Activated gamma-delta T cell treated with anti-CD3 and anti-CD28 coated beads, Interleukin-2, amount 50 U/mL, for 16 hours (primary cell): Measurements from ENCODE around the gene TMEM213.

Experiments
- DNase-seq: peaks from one replicate; pipeline ENCODE4 v3.0.0-alpha.2; 2020; ENCODE audit warnings: low read depth

TMEM213 gene

DNA sequence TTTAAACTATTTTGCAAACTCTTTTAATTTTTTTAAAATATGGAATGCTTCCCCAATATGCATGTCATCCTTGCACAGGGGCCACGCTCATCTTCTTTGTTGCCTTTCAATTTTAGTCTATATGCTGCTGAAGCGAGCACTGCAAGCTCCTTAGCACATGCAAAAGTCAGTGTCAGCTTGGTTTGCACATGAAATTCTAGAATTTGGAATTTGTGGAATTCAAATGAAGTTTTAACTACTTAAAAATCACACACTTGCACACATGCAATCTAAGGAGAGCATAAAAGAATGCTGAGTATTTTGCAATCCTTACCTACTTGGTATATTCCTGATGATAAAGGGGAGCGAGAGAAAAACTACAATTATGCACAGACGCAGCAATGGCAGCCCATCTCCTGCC lies 78.5 kb downstream of the TMEM213 start:
- no peak for DNase-seq

DNA sequence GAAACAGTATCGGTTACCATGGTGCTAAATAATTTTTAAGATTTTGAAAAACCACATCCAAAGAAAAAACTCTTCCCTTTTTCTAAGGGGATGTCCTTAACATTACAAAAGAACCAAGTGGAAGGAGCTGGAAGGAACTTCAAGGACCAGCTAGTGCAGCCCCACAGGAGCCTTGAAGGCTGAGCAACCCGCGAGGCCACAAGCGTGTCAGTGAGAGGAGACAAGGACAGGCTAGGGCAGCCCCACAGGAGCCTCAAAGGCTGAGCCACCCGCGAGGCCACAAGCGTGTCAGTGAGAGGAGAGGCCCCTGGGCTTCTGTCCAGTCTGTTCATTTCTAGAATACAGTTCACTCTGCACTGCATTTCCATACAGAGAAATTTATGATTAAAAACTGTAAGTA lies 80.3 kb downstream of the TMEM213 start:
- no peak for DNase-seq

DNA sequence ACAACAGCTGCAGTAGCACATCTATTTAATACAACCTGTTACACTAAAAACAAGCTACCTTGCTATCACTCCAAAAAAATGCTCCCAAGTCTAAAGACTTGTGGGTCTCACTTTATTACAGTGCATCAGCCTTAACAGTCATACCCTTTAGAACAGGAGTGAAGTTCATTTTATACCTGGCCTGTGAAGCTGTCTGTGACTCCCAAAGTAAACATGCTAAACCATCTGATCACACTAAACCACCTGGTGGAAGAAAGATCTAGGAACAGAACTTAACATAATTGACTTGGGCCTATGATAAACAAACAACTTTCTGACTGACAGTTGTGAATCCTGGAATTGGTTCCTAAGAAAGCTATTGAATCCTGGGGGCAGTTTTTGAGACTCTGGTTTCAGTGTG lies 81.1 kb downstream of the TMEM213 start:
- no peak for DNase-seq

DNA sequence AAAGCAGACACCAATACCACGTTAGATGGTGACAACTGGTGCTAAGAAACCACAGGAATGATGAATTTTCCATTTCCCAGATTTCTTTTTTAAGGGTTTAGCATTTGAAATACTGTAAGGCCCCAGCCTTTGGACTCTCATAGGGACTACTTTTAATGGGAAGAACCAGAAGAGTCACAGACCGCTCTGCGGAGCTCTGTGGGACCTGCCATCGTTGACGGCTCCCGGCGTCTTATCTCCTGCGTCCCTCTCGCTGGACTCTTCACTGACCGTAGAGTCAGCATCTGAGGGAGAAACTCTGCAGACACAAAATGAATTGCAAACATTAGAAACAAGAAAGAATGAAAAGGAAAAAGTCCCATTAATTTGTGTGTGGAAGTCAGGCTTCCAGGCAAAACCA lies 81.6 kb downstream of the TMEM213 start:
- DNase-seq = no peak

DNA sequence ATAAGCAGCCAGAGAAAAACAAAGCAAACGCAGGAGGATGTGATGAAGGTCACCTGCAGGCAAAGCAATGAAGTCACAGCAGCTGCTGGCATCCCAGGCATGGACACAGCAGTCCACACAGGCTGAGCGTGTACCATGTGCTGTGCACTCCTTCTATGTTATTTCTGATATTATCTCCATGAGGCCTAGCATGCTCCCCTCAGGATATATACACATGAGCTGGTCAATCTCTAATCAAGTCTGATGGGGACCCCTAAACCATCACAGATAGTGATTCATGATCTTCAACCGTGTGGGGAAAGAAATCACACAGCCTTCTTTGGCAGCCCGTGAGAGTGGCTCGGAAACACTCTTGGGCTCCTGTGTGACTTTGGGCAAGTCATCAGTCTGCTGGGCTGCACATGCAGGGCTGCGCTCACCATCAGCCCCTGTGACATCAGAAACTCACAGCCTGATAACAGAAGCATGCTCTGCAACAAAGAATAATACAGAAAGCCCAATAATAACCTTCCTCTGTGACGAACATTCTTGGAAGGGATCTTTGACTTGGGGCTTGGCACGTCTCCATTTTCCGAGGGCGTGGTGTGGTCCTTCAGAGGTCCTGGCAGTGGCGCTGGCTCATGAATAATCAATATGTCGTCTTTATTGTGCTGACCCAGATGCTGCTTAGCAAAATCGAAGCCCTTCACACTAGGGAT lies 83.2 kb downstream of the TMEM213 start:
- no peak for DNase-seq

DNA sequence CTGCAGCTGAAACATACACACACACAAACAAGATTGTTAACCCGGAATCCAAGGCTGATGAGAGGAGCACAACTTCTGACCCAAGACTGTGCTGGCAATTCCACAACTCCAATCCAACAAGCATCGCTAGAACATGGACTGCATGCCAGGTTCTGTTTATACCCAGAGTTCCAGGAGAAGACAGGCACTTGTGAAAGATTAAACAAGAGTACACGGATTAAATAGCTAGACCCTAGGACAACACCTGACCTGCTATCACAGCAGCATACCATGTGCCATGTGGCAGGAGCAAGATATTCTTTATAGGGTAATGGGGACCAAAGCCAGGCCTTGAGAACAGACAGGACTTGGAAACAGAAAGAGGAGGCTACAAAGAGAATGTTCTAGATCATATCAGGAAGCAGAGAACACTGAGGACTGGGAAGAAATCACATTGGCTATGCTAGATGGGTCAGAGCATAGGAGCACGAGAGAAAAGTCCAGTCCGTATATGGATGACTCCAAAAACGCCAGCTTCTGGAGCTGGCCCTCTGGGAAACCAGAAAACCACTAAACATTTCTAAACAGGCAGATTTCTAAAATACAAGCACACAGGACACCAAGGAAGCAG lies 83.9 kb downstream of the TMEM213 start:
- no peak for DNase-seq

DNA sequence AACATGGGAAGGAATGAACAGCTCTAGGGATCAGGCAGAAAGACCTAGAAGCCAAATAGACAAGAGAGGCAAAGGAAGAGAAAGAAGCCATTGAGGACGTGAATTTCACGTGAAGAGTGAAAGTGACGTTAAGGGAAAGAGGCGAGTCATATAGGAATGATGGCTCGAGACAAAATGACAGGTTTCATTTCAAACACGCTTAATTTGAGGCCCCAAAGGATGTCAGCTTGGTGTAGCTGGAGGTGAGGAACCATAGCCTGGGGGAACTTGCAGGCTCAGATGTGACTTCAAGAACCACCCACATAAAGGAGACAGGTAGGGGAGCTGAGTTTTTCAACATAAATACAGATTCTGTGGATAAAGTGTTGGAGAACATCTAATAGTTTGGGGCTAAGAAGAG lies 84.5 kb downstream of the TMEM213 start:
- DNase-seq = no peak

DNA sequence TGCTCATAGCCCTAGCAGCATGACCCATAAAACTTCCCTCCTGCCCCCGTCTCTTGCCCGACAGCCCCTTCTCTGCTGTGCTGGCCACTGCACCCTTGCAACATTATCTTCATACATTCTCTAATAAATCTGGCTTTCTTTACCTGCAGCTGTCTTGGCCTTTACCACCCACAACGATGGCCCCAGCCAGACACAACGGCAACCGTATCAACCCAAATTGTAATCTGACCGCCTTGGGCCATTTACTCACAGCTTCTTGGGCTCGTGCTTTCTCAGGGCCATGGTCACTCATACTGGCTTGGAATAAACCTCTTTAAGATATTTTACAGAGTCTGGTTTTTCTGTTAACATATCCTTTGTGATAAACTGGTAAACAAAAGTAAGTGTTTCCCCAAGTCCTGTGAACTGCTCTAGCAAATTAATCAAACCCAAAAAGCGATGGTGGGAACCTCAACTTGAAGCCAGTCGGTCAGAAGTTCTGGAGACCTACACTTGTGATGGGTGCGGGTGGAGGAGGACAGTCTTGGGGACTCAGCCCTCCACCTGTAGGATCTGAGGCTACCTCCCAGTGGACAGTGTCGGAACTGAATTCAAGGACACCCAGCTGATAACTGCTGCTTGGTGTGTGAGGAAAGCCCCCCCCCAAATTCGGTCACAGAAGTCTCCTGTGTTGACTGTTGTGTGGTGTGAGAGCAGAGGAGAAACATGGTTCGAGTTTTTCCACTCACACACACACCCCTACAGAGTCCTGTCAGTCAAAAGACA lies 87.8 kb downstream of the TMEM213 start:
- DNase-seq = no peak

DNA sequence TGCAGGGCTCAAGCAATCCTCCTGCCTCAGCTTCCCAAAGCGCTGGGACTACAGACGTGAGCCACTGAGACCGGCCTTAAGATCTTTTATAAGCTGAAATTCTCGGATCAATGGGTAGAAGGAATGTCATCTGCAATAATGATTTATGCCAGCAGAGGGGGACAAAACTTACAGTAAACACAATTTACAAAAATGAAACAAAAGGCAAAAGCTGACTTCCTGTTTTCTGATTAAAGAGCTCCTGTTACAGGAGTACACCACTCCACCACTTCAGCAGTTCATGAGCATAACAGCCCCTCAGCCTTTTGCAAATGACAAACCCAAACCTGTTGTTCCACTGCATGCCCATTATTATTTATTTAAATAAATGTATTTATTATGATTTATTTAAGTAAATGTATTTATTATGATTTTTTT lies 88.7 kb downstream of the TMEM213 start:
- peak; percentile 28 for DNase-seq

DNA sequence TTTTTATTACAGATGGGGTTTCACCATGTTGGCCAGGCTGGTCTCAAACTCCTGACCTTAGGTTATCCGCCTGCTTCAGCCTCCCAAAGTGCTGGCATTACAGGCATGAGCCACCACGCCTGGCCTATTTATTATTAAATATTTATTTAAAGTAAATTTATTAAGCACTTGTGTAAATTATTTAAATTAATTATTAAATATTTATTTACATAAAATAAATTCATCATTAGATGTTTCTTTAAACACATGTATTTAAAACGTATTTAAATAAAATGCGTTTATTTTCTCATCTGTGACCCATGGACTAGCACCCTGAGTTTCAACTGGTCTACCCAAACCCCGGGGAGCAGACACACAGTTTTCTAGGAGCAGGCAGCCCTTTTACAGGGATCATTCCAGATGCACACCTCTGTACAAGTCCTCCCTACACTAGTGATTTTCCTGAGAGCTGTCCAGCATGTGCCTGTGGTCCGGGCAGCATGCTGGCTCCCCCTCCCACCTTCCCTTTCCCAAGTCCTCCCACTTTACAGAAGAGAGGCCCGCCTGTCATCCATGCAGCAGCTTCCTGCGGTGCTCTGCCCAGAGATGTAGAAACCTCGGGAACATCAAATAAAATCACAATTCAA lies 89.4 kb downstream of the TMEM213 start:
- DNase-seq = no peak
